OCI-M2 (cell line): ENCODE measurements around the gene ACAN.
"Not testable (repeated sequence)": the region's sequence is repeated elsewhere in the genome, so short reads cannot be mapped to it uniquely, and the experiment has no call there.

Experiments used
- DNase-seq: peaks from one replicate; lab custom pipeline; 2025; ENCODE audit not compliant: unreplicated experiment; lab: John Stamatoyannopoulos, UW

ACAN gene

DNA sequence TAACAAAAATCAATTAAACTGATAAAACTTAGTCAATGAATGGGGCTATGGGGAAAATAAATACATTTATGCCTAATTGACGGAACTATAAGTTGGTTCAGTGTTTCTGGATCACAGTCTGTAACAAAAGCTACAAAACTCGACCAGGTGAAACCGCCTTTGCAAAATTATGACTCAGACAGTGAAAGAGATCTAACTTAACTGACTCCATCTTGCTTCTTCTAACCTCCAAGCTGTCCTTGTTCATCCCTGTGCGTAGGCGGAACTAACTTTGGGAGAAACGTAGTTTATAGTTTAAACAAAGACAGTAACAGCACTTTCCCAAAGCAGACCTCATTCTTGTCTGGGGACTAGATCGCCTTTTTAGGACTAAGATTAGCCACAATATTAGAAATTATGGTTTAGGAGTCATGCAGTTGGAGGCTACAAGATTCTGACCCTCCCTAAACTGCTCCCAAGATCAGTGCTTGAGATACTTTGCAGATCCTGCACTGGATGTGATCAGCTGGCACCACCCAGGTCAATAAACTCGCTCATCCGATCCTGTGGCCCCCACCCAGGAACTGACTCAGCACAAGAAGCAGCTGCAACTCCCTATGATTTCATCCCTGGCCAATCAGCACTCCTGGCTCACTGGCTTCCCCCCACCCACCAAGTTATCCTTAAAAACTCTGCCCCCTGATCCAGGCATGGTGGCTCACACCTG is 117.1 kb downstream of the ACAN start:
- DNase-seq = no peak

DNA sequence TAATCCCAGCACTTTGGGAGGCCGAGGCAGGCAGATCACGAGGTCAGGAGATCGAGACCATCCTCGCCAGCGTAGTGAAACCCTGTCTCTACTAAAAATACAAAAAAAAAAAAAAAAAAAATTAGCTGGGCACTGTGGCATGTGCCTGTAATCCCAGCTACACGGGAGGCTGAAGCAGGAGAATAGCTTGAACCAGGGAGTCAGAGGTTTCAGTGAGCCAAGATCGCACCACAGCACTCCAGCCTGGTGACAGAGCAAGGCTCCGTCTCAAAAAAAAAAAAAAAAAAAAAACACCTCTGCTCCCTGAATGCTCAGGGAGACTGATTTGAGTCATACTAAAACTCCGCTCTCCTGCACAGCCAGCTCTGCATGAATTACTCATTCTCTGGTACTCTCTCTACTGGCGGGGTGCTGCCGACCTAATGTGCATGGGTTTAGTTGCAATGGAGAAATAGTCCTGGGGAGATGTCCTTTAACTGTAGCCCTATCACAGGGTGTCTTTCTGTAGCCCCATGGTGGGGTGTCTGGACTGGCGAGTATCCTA is 117.7 kb downstream of the ACAN start:
- DNase-seq = not testable (repeated sequence)
